ENCODE measurements around the gene CUL3.
"Not testable (repeated sequence)": the region's sequence is repeated elsewhere in the genome, so short reads cannot be mapped to it uniquely, and the experiment has no call there.

The CUL3 gene

DNA sequence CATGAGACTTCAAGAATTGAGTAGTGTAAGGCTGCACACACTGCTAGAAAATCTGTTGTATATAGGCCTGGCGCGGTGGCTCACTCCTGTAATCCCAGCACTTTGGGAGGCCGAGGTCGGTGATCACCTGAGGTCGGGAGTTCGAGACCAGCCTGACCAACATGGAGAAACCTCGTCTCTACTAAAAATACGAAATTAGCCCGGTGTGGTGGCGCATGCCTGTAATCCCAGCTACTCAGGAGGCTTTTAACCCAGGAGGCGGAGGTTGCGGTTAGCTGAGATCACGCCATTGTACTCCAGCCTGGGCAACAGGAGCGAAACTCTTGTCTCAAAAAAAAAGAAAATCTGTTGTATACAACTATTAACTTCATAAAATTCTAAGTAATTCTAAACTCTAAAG, 2.1 kb downstream of the CUL3 start:
- not testable (repeated sequence) for H3K4me3 ChIP-seq (ENCODE audit: low read depth, low read length)

GRCh38 chr2:224580248-224580647, 4.9 kb downstream of the CUL3 start:
- no peak overlapping the region for H3K4me3 ChIP-seq (ENCODE audit: low read depth, low read length)

GRCh38 chr2:224579411-224579810, 5.8 kb downstream of the CUL3 start:
- H3K4me3 ChIP-seq (ENCODE audit: low read depth, low read length), result no peak overlapping the region

- no peak overlapping the region for H3K4me3 ChIP-seq (ENCODE audit: low read depth, low read length)
Measured at GRCh38 chr2:224577541-224577940, 7.6 kb downstream of the CUL3 start.

DNA sequence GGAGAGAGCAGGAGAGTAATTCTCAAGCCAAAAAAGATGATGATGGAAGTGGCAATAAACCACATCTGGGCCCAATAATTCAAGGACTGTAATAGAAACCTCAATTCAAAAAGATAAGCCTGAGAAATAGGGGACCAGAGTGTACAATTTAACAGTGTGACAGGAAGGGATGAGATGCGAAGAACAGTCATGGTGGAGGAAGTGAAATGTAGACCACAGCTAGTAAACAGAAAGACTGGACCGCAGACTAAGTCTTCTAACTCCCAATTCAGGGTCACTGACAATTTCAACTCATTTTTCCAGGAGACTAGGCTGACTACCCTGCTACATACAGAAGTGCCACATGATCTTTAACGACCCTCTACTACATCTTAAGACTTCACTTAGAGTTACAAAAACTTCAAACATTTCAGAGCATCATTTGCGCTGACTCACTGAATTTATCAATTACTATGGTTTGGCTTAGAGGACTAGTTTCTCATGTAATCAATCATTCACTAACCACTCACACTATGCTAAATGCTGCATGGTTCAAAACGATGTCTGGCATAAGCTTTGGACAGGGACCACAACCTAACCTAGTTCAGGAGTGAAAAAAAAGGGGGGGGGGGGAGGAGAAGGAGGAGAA, 9.0 kb downstream of the CUL3 start:
- no peak overlapping the region for H3K4me3 ChIP-seq (ENCODE audit: low read depth, low read length)

DNA sequence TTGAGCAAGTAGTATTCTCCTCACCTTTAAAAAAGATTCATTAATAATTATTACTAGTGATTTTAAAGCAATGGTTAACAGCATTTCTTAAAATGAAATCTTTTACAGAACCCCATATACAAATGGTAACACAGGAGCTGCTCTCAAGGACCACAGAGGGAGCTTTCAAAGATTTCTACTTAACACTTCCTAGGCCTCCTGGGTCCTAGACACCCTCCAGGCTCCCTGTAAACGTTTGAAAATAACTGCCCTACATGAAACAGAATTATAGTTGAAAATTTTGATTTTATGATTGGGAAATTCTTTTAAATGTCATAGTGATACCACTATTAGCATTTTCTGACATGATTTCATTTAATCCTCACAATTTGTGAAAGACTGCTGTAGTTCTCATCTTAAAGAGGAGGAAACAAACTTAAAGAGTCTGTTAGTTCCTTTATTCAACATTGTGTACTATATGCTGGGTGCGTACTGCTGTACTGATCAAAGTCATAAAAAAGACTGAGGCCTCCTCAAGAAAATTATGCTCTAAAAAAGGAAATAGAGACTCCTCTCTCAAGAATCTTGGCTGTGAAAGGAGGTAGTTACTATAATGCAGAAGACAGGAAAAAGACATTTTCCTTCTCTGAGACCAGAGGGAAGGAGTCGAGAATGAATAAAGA, 10.6 kb downstream of the CUL3 start:
- no peak overlapping the region for H3K4me3 ChIP-seq (ENCODE audit: low read depth, low read length)

DNA sequence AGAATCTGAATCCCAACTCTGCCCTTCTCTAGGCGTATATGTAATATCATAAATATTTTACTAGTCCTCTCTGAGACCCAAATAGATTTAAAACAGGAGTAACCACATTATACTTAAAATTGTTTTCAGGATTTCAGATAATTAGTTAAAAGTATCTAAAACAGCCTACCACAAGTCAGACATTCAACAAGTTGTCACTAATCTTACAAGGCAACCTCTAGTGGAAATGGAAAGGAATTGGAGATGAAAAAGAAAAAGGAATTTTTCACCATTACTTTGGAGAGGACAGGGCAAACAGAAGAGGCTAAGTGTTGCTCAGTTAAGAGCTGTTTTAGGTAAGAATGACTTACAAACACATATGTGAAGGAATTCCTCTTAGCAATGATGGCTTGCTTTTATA, 11.4 kb downstream of the CUL3 start:
- no peak overlapping the region for H3K4me3 ChIP-seq (ENCODE audit: low read depth, low read length)

DNA sequence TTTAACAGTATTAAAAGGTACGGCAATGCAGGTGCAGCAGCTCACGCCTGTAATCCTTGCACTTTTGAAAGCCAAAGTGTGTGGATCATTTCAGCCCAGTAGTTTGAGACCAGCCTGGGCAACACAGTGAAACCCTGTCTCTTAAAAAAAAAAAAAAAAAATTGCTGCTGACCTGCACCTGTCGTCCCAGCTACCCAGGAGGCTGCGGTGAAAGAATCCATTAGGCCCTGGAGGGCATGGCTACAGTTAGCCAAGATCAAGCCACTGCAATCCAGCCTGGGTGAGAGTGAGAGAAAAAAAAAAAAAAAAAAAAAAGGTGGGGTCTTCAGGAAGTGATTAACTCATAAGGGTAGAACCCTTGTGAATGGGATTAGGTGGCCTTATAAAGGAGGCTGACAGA, 12.8 kb downstream of the CUL3 start:
- no peak overlapping the region for H3K4me3 ChIP-seq (ENCODE audit: low read depth, low read length)

- H3K4me3 ChIP-seq (ENCODE audit: low read depth, low read length), result no peak overlapping the region
Measured at GRCh38 chr2:224570328-224570993, 14.7 kb downstream of the CUL3 start.

DNA sequence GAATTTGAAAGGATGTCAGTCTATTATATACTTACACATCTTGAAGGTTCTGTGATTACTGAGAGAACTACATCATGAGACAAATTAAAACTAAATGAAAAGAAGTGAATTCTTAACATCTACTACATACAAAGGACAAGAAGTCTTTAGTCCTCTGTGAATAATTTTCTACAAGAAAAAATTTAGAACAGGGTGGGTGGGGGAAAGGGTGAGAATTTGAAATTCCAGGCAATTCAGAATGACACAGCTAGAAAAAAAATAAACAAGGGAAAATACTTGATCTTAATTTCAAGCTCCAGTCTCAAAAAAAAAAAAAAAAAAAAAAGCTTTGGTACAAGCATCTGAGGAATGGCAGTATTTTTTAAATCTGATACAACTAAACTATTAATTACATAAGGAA, 15.5 kb downstream of the CUL3 start:
- H3K4me3 ChIP-seq (ENCODE audit: low read depth, low read length), result no peak overlapping the region

GRCh38 chr2:224565452-224566035, 19.6 kb downstream of the CUL3 start:
- no peak overlapping the region for H3K4me3 ChIP-seq (ENCODE audit: low read depth, low read length)

DNA sequence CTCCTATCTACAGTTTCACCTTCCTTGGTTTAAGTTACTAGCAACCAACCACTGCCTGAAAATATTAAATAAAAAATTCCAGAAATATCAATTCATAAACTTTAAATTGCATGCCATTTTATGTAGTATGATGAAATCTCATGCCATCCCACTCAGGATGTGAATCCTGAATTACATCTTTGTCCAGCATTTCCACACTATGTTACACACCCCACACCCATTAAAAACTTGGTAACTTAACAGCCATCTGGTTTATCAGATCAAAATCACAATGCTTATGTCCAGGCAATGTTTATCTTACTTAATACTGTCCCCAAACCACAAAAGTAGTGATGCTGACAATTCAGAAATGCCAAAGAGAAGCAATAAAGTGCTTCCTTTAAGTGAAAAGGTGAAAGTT, 21.6 kb downstream of the CUL3 start:
- no peak overlapping the region for H3K4me3 ChIP-seq (ENCODE audit: low read depth, low read length)

GRCh38 chr2:224562831-224563230, 22.3 kb downstream of the CUL3 start:
- no peak overlapping the region for H3K4me3 ChIP-seq (ENCODE audit: low read depth, low read length)

GRCh38 chr2:224561234-224562005, 23.7 kb downstream of the CUL3 start:
- H3K4me3 ChIP-seq (ENCODE audit: low read depth, low read length), result no peak overlapping the region

DNA sequence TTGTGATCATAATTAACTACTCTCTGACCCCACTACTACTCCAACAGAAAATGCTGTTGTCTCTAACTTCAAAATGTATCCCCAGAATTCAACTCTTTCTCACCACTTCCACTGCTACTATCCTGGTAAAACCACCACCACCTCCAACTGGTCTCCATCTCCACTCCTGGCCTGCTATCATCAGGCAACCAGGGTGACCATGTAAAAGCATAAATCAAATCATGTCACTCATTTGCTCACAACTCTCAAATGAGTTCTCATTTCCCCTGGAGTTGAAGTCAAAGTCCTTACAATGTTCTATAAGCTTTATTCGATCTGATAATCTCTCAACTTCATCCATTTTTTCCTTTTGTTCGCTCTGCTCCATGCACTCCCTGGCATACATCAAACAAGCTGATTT, 24.6 kb downstream of the CUL3 start:
- H3K4me3 ChIP-seq (ENCODE audit: low read depth, low read length), result no peak overlapping the region

GRCh38 chr2:224557610-224558009, 27.6 kb downstream of the CUL3 start:
- no peak overlapping the region for H3K4me3 ChIP-seq (ENCODE audit: low read depth, low read length)

DNA sequence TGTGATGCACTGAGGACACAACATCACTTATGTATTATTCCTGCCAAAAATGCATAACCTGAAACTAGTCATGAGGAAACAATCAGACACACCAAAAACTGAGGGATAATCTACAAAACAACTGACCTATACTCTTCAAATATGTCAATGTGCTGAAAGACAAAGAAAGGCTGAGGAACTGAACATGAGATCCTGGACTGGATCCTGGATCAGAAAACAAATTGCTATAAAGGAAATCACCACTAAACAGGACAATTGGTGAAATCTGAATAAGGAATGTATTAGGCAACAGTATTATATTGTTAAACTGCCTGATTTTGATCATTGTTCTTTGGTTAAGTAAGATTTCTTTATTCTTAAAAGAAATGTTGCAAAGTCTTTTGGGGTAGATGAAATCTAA, 28.8 kb downstream of the CUL3 start:
- H3K4me3 ChIP-seq (ENCODE audit: low read depth, low read length), result no peak overlapping the region

DNA sequence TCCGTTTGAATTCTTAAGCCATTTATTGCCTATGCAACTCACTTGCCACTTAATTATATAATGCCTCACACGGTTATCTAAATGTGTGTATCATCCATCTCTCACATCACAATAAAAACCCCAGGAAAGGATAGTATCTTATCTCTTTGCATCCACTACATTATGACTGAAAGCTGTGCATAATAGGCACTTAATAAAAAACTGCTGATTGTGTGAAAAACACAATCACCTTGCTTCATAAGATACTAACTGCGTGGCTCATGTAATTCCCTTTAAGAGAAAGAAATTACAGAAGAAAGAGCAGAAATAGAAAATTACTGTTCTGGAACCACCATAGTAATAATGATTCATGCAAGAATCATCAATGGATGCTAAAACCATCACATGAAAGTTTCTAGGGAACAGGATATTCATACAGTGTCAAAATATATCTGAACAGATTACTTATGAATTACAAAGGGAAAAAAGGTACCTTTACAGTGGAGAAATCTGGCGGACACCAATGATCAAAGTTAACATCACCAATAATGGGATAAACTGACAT, 29.3 kb downstream of the CUL3 start:
- no peak overlapping the region for H3K4me3 ChIP-seq (ENCODE audit: low read depth, low read length)

DNA sequence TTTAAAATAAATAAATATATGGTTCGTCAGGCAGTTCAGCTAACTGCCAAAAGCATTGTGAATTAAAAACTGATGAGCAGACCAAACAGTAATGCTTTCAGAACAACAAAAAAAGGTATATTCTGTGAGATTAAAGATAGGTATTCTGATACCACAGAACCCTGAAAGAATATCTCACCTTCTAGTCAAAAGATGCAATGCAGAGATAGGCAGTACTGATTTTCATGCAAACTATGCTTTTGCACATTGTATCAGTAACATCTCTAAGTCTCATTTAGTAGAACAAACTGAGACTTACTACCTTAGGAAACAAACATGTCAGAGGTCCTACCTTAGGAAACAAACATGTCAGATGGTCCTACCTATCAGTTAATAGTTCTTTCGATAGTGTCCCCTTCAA, 32.4 kb downstream of the CUL3 start:
- H3K4me3 ChIP-seq (ENCODE audit: low read depth, low read length), result no peak overlapping the region

DNA sequence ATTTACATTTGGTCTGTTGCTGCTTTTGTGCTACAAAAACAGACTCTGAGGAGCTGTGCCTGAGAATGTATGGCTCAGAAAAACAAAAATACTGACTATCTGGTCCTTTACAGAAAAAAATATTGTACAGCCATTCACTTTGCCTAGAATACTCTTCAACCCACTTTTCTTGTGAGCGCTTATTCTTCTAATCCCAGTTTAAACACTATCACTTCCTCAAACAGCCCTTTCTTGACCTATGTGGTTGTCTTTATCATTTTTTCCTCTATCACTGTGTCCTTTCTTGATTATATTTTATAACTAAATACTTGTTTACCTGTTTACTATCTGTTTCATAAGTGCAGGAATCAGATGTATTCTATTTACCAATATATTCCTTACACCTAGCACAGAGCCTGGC, 33.5 kb downstream of the CUL3 start:
- H3K4me3 ChIP-seq (ENCODE audit: low read depth, low read length), result no peak overlapping the region

DNA sequence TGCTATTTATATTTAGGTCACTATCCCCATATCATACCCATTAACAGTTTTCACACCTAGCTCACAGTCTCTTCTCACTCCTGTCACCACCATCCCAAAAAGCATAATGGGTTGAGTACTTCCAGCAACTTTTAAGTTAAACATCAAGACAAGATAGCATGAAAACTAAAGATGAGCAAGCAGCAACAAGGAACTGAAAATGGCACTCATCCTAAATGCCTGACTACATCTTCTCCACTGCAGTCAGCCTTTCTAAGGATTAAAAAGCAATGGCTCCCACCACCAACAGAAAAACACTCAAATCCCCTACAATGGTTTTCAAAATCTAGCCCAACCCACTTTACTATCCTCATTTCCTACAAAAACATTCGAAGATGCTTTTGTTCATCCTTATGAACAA, 38.2 kb downstream of the CUL3 start:
- H3K4me3 ChIP-seq (ENCODE audit: low read depth, low read length), result no peak overlapping the region
